Nephron (organoid): Measurements from ENCODE around the gene IDH3B.

Experiments
- H3K27ac Mint-ChIP-seq, 3 experiments: 2 replicates each; pipeline ENCODE4 v1.8.0; 2020; ENCODE audit warnings: mixed read lengths in 3 of 3, mild to moderate bottlenecking in 2 of 3, moderate library complexity in 1 of 3
- H3K27me3 Mint-ChIP-seq: 2 replicates; pipeline ENCODE4 v1.8.0; 2021; ENCODE audit warnings: low read depth, mild to moderate bottlenecking, moderate library complexity, mixed read lengths
- H3K36me3 Mint-ChIP-seq: 2 replicates; pipeline ENCODE4 v1.8.0; 2020; ENCODE audit warnings: low read depth, mixed read lengths
- H3K4me1 Mint-ChIP-seq: 2 replicates; pipeline ENCODE4 v1.8.0; 2020; ENCODE audit warnings: mixed read lengths
- H3K4me3 Mint-ChIP-seq, 3 experiments: 2 replicates each; pipeline ENCODE4 v1.8.0; 2020; ENCODE audit warnings: mild to moderate bottlenecking in 3 of 3, mixed read lengths in 3 of 3, moderate library complexity in 2 of 3
- H3K9me3 Mint-ChIP-seq: 2 replicates; pipeline ENCODE4 v1.8.0; 2020; ENCODE audit warnings: mixed read lengths
- CTCF ChIP-seq, 3 experiments: fragments of 200-600 bp; sonication (generic); IDR thresholded peaks; one replicate each; pipeline ENCODE4 v1.5.0; 2021; ENCODE audit warnings: antibody characterized with exemption in 3 of 3; ENCODE audit not compliant: unreplicated experiment in 3 of 3

The IDH3B gene

GRCh38 chr20:2624190-2624589 is 39.8 kb downstream of the IDH3B start:
- Mint-ChIP-seq H3K4me3 (no peak overlapping the region), H3K27ac (no peak overlapping the region), H3K9me3 (peaks cover 11% of the 10 kb centered on the region), H3K4me1 (no peaks in the 10 kb centered on the region), H3K27me3 (peaks cover 6% of the 10 kb centered on the region), H3K36me3 (no peaks in the 10 kb centered on the region)
- TF ChIP-seq CTCF (IDR thresholded peaks at IDR 0.05; ENCODE audit: unreplicated experiment in 3 of 3): no peak

- no peaks in the 10 kb centered on the region for H3K4me1 Mint-ChIP-seq
- peaks cover 14% of the 10 kb centered on the region for H3K27me3 Mint-ChIP-seq
- H3K9me3 Mint-ChIP-seq: peaks cover 8% of the 10 kb centered on the region
- no peak for TF ChIP-seq CTCF (IDR thresholded peaks at IDR 0.05; ENCODE audit: unreplicated experiment in 3 of 3)
- H3K27ac Mint-ChIP-seq: no peak overlapping the region
- no peak overlapping the region for H3K4me3 Mint-ChIP-seq
- no peaks in the 10 kb centered on the region for H3K36me3 Mint-ChIP-seq
Observed at GRCh38 chr20:2619961-2620595, 43.9 kb downstream of the IDH3B start.

- peaks cover 10% of the 10 kb centered on the region for H3K9me3 Mint-ChIP-seq
- H3K4me3 Mint-ChIP-seq: no peak overlapping the region
- peaks cover 14% of the 10 kb centered on the region for H3K27me3 Mint-ChIP-seq
- H3K36me3 Mint-ChIP-seq: no peaks in the 10 kb centered on the region
- H3K4me1 Mint-ChIP-seq: no peaks in the 10 kb centered on the region
- no peak for TF ChIP-seq CTCF (IDR thresholded peaks at IDR 0.05; ENCODE audit: unreplicated experiment in 3 of 3)
- H3K27ac Mint-ChIP-seq: no peak overlapping the region
Observed at GRCh38 chr20:2619337-2619736, 44.7 kb downstream of the IDH3B start.

GRCh38 chr20:2618815-2619214 is 45.2 kb downstream of the IDH3B start:
- H3K4me3 Mint-ChIP-seq: no peak overlapping the region
- H3K9me3 Mint-ChIP-seq: peaks cover 10% of the 10 kb centered on the region
- H3K27me3 Mint-ChIP-seq: peaks cover 14% of the 10 kb centered on the region
- no peak for TF ChIP-seq CTCF (IDR thresholded peaks at IDR 0.05; ENCODE audit: unreplicated experiment in 3 of 3)
- no peaks in the 10 kb centered on the region for H3K4me1 Mint-ChIP-seq
- H3K27ac Mint-ChIP-seq: no peak overlapping the region
- H3K36me3 Mint-ChIP-seq: no peaks in the 10 kb centered on the region

- Mint-ChIP-seq H3K4me1 (no peaks in the 10 kb centered on the region), H3K27ac (no peak overlapping the region), H3K27me3 (peaks cover 14% of the 10 kb centered on the region), H3K4me3 (no peak overlapping the region), H3K9me3 (peaks cover 10% of the 10 kb centered on the region), H3K36me3 (no peaks in the 10 kb centered on the region)
- no peak for TF ChIP-seq CTCF (IDR thresholded peaks at IDR 0.05; ENCODE audit: unreplicated experiment in 3 of 3)
Observed at GRCh38 chr20:2617099-2617714, 46.8 kb downstream of the IDH3B start.

GRCh38 chr20:2616634-2617033 is 47.4 kb downstream of the IDH3B start:
- no peak overlapping the region for H3K4me3 Mint-ChIP-seq

More at GRCh38 chr20:2616634-2617033, 47.4 kb downstream of the IDH3B start:
- Mint-ChIP-seq H3K27me3 (peaks cover 14% of the 10 kb centered on the region), H3K4me1 (no peaks in the 10 kb centered on the region), H3K9me3 (peaks cover 10% of the 10 kb centered on the region), H3K27ac (no peak overlapping the region), H3K36me3 (no peaks in the 10 kb centered on the region)
- TF ChIP-seq CTCF (IDR thresholded peaks at IDR 0.05; ENCODE audit: unreplicated experiment in 3 of 3): no peak
